Parathyroid adenoma (tissue), 2 donors: ENCODE data around the gene RNF208.

Source experiments
- H2AFZ ChIP-seq: fragments of 300-600 bp; sonication (generic); one replicate; pipeline ENCODE4 v1.7.0; 2017; ENCODE audit warnings: antibody characterized with exemption, mild to moderate bottlenecking
- H3K27ac ChIP-seq: fragments of 300-600 bp; sonication (generic); one replicate; pipeline ENCODE4 v1.7.0; 2017
- H3K27me3 ChIP-seq: fragments of 300-600 bp; sonication (generic); one replicate; pipeline ENCODE4 v1.7.0; 2017; ENCODE audit warnings: low read length; ENCODE audit not compliant: control insufficient read depth, insufficient read depth
- H3K36me3 ChIP-seq: fragments of 300-600 bp; sonication (generic); one replicate; pipeline ENCODE4 v1.7.0; 2017; ENCODE audit warnings: low read length; ENCODE audit not compliant: control insufficient read depth, insufficient read depth
- H3K4me1 ChIP-seq: fragments of 300-600 bp; sonication (generic); one replicate; pipeline ENCODE4 v1.7.0; 2017; ENCODE audit warnings: control low read depth
- H3K4me2 ChIP-seq: fragments of 300-600 bp; sonication (generic); one replicate; pipeline ENCODE4 v1.7.0; 2017; ENCODE audit warnings: low read length
- H3K4me3 ChIP-seq: fragments of 300-600 bp; sonication (generic); one replicate; pipeline ENCODE4 v1.7.0; 2017; ENCODE audit warnings: low read depth, low read length
- H3K79me2 ChIP-seq: fragments of 300-600 bp; sonication (generic); one replicate; pipeline ENCODE4 v1.7.0; 2017; ENCODE audit warnings: control low read depth
- H3K9ac ChIP-seq: fragments of 300-600 bp; sonication (generic); one replicate; pipeline ENCODE4 v1.7.0; 2017; ENCODE audit warnings: mild to moderate bottlenecking
- H3K9me3 ChIP-seq: fragments of 300-600 bp; sonication (generic); one replicate; pipeline ENCODE4 v1.7.0; 2017; ENCODE audit warnings: low read length; ENCODE audit not compliant: control insufficient read depth
- CTCF ChIP-seq: fragments of 300-600 bp; sonication (generic); IDR thresholded peaks from one replicate; pipeline ENCODE4 v1.7.0; 2017; ENCODE audit warnings: antibody characterized with exemption, mild to moderate bottlenecking
- donor health status: primary hyperparathyroidism.

Gene RNF208

GRCh38 chr9:137202966-137203365 lies 19.1 kb downstream of the RNF208 start:
- H2AFZ ChIP-seq = no peak overlapping the region
- no peak overlapping the region for H3K4me3 ChIP-seq
- peaks cover 21% of the 10 kb centered on the region for H3K79me2 ChIP-seq
- H3K9ac ChIP-seq = no peak overlapping the region
- H3K4me2 ChIP-seq = no peak overlapping the region
- no peak for TF ChIP-seq CTCF
- no peaks in the 10 kb centered on the region for H3K9me3 ChIP-seq
- no peak overlapping the region for H3K27ac ChIP-seq
- H3K27me3 ChIP-seq = no peaks in the 10 kb centered on the region
- H3K4me1 ChIP-seq = peaks cover 4% of the 10 kb centered on the region
- no peaks in the 10 kb centered on the region for H3K36me3 ChIP-seq

- Histone ChIP-seq H3K36me3 (no peaks in the 10 kb centered on the region), H3K27me3 (no peaks in the 10 kb centered on the region), H2AFZ (peak overlapping the region; percentile 70), H3K27ac (peak overlapping the region; percentile 47), H3K9ac (no peak overlapping the region), H3K79me2 (peaks cover 23% of the 10 kb centered on the region), H3K4me3 (peak overlapping the region; percentile 59), H3K4me1 (peaks cover 4% of the 10 kb centered on the region), H3K4me2 (peak overlapping the region; percentile 69), H3K9me3 (no peaks in the 10 kb centered on the region)
- no peak for TF ChIP-seq CTCF
Measured at GRCh38 chr9:137201205-137201868, 20.7 kb downstream of the RNF208 start.

- peaks cover 4% of the 10 kb centered on the region for H3K4me1 ChIP-seq
Measured at GRCh38 chr9:137200311-137201204, 21.5 kb downstream of the RNF208 start, which contains the start of gene TPRN. Gene TPRN (minus strand): TSS chr9:137200741. CDS start chr9:137200711, 30 bp downstream.

DNA sequence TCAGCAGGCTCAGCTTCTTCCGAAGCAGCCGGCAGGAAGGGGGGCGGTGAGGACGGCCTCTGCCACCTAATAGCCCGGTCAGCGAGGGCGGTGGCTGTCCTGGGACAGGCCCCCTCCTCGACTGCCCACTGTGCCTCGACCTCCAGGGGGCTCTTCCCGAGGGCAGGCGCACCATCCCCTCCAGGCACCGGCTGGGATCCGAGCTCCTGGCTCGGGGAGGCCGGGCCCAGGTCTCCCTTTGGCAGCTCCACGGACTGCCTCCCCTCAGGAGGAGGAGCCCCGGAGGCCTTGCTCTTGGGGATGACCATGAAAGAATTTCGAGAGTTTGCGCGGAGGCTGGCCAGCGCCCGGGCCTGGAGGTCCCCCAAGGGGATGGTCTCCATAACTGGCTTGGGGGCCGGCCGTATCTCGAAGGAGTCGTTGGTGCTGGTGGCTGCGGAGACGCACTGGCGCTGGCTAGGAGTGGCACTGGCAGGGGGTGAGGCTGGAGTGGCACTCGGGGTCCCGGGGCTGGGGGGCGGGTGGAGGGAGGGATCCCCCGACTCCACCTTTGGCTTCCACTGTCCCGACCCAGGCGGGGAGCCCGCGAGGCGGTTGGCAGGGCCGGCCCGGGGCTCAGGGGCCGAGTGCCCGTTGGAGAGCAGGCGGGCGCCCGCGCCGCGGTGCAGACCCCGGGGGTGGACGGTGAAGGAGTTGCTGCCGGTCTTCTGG lies 22.5 kb downstream of the RNF208 start:
- no peak overlapping the region for H2AFZ ChIP-seq
- no peak for TF ChIP-seq CTCF
- no peak overlapping the region for H3K4me3 ChIP-seq
- H3K9ac ChIP-seq = no peak overlapping the region
- no peaks in the 10 kb centered on the region for H3K27me3 ChIP-seq
- no peak overlapping the region for H3K27ac ChIP-seq
- no peaks in the 10 kb centered on the region for H3K36me3 ChIP-seq
- H3K79me2 ChIP-seq = peaks cover 20% of the 10 kb centered on the region
- H3K4me2 ChIP-seq = peak overlapping the region; percentile 55
- H3K4me1 ChIP-seq = peaks cover 4% of the 10 kb centered on the region
- H3K9me3 ChIP-seq = no peaks in the 10 kb centered on the region

More at GRCh38 chr9:137200311-137201204, 21.5 kb downstream of the RNF208 start, which contains the start of gene TPRN:
- H3K9ac ChIP-seq = no peak within 1 kb of the TSS
- H2AFZ ChIP-seq = peak within 1 kb of the TSS; percentile 70
- TF ChIP-seq CTCF = no peak
- peak within 1 kb of the TSS; percentile 47 for H3K27ac ChIP-seq
- H3K9me3 ChIP-seq = no peaks in the 10 kb centered on the region
- H3K4me3 ChIP-seq = peak within 1 kb of the TSS; percentile 59
- no peaks in the 10 kb centered on the region for H3K27me3 ChIP-seq
- peak within 1 kb of the TSS; percentile 69 for H3K4me2 ChIP-seq
- peaks cover 22% of the 10 kb centered on the region for H3K79me2 ChIP-seq
- H3K36me3 ChIP-seq = no peaks in the 10 kb centered on the region
